Bronchial epithelial cell (primary cell): ENCODE data around the gene CCDC13. TPM values are rescaled to one million over a fixed set of nuclear protein-coding genes. Genes with fewer than 3 reads are reported as not detected.
"Not testable (repeated sequence)": the region's sequence is repeated elsewhere in the genome, so short reads cannot be mapped to it uniquely, and the experiment has no call there.

ENCODE experiments used
- DNase-seq: peaks from one replicate; pipeline ENCODE4 v3.0.0-alpha.2; 2010; ENCODE audit warnings: low read depth
- FAIRE-seq: peaks from 2 replicates; lab custom pipeline; 2011; peaks lifted over from hg19 to GRCh38; lab: Jason Lieb, UNC
- H3K27me3 ChIP-seq: 2 replicates; pipeline ENCODE4 v1.5.1; 2011; ENCODE audit warnings: low read length; ENCODE audit not compliant: control insufficient read depth, insufficient read depth
- H3K36me3 ChIP-seq: 2 replicates; pipeline ENCODE4 v1.5.1; 2011; ENCODE audit warnings: low read length; ENCODE audit not compliant: control insufficient read depth, insufficient read depth
- H3K4me3 ChIP-seq: 2 replicates; pipeline ENCODE4 v1.5.1; 2011; ENCODE audit warnings: mild to moderate bottlenecking, low read depth, low read length, control low read depth
- total RNA-seq: library from RNA; depleted of rRNA; stranded (reverse); fragments of >200 nt; gene quantifications from 2 replicates; pipeline ENCODE4 v1.2.1, GENCODE V29; 2014
- TF ChIP-seq, protein P1 (sequence below): IDR thresholded peaks from 2 replicates; pipeline ENCODE4 v1.5.1; 2011; ENCODE audit warnings: mild to moderate bottlenecking, moderate library complexity, low read length, control low read depth, inconsistent platforms; ENCODE audit not compliant: insufficient read depth, severe bottlenecking

The CCDC13 gene
- total RNA-seq, 1 donor from 2014 or later = 1.6 TPM

GRCh38 chr3:42814914-42815507 lies 42.0 kb upstream of the CCDC13 start:
- Histone ChIP-seq H3K4me3 (no peak overlapping the region), H3K27me3 (no peaks in the 10 kb centered on the region), H3K36me3 (no peaks in the 10 kb centered on the region)
- TF ChIP-seq, protein P1, sequence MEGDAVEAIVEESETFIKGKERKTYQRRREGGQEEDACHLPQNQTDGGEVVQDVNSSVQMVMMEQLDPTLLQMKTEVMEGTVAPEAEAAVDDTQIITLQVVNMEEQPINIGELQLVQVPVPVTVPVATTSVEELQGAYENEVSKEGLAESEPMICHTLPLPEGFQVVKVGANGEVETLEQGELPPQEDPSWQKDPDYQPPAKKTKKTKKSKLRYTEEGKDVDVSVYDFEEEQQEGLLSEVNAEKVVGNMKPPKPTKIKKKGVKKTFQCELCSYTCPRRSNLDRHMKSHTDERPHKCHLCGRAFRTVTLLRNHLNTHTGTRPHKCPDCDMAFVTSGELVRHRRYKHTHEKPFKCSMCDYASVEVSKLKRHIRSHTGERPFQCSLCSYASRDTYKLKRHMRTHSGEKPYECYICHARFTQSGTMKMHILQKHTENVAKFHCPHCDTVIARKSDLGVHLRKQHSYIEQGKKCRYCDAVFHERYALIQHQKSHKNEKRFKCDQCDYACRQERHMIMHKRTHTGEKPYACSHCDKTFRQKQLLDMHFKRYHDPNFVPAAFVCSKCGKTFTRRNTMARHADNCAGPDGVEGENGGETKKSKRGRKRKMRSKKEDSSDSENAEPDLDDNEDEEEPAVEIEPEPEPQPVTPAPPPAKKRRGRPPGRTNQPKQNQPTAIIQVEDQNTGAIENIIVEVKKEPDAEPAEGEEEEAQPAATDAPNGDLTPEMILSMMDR = no peak
- FAIRE-seq (no peak), DNase-seq (peak; percentile 71)

DNA sequence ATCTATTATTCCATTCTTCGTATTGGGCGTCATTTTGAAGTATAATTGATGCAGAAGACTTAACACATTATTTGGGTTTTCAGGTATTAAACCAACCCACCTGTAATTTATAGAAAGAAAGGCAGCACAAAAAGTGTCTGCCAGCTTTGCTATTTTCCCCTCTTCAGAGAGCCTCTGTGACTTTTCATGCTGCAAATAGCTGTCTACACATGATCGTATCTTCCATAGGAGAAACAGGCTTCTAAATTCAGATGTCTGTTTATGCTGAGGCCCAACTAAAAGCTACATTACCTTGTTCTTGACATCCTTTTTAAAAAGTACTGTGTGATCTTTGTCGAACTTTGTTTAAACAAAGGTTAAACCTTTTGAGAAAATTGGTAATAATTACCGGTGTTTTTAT lies 41.2 kb upstream of the CCDC13 start:
- FAIRE-seq (no peak), DNase-seq (no peak)
- Histone ChIP-seq H3K27me3 (no peaks in the 10 kb centered on the region), H3K36me3 (no peaks in the 10 kb centered on the region), H3K4me3 (no peak overlapping the region)
- TF ChIP-seq, protein P1 = no peak

DNA sequence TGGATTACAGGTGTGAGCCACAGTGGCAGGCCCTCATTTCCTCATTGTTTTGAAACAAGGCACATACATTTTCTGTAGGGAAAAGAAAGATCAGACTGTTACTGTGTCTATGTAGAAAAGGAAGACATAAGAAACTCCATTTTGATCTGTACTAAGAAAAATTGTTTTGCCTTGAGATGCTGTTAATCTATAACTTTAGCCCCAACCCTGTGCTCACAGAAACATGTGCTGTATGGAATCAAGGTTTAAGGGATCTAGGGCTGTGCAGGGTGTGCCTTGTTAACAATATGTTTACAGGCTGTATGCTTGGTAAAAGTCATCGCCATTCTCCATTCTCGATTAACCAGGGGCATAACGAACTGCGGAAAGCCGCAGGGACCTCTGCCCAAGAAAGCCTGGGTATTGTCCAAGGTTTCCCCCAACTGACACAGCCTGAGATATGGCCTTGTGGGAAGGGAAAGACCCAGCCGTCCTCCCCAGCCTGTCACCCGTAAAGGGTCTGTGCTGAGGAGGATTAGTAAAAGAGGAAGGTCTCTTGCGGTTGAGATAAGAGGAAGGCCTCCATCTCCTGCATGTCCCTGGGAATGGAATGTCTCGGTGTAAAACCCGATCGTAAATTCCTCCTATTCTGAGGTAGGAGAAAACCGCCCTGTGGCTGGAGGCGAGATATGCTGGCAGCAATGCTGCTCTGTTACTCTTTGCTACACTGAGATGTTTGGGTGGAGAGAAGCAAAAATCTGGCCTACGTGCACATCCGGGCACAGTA lies 38.2 kb upstream of the CCDC13 start:
- H3K36me3 ChIP-seq, FAIRE-seq, DNase-seq, H3K4me3 ChIP-seq, H3K27me3 ChIP-seq: not testable (repeated sequence)

DNA sequence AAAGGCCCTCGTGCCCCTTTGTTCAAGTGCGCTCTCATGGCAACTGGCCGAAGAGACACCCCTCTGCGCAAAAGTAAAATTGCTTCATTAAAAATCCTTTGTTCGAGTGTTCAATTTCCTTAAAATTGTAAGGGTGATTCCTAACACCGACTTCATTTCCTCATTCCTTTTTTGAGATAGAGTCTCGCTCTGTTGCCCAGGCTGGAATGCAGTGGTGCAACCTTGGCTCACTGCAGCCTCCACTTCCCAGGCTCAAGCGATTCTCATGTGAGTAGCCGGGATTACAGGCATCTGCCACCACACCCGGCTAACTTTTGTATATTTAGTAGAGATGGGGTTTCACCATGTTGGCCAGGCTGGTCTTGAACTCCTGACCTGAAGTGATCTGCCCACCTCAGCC lies 37.7 kb upstream of the CCDC13 start:
- H3K4me3 ChIP-seq, H3K27me3 ChIP-seq, FAIRE-seq, DNase-seq, H3K36me3 ChIP-seq: not testable (repeated sequence)

- H3K4me3 ChIP-seq = no peak within 1 kb of the TSS
- H3K36me3 ChIP-seq = no peaks in the 10 kb centered on the region
- DNase-seq (peak; percentile 42), FAIRE-seq (no peak)
- TF ChIP-seq, protein P1 = no peak
- no peaks in the 10 kb centered on the region for H3K27me3 ChIP-seq
These were observed 36.1 kb upstream of the CCDC13 start, which contains the start of gene ACKR2 for GRCh38 chr3:42809202-42809601. TSS of gene ACKR2 (plus strand) at chr3:42809445. CDS start at chr3:42864503, 55,058 bp downstream.

DNA sequence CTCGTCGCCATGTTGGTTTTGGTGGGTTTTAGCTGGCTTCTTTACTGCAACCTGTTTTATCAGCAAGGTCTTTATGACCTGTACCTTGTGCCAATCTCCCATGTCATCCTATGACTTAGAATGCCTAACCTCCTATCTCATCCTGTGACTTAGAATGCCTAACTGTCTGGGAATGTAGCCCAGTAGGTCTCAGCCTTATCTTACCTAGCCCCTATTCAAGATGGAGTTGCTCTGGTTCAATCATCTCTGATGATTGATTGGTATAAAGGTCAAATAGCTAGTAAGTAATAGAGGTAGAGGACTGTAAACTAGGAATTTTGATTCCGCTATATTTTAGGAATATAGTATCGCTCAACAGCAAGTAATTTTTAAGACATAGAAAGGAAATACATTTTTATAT lies 34.9 kb upstream of the CCDC13 start:
- Histone ChIP-seq H3K27me3 (no peaks in the 10 kb centered on the region), H3K36me3 (no peaks in the 10 kb centered on the region), H3K4me3 (no peak overlapping the region)
- DNase-seq (peak; percentile 65), FAIRE-seq (no peak)
- TF ChIP-seq, protein P1 = no peak
